Right lobe of liver (tissue), 4 donors: Measurements from ENCODE around the gene SCYL2.

Source experiments
- CTCF ChIP-seq, 4 donors: fragments of 200-600 bp in 3 of 4; fragments of 450-650 bp in 1 of 4; IDR thresholded peaks; one replicate each; pipeline versions ENCODE4 v1.5.1 to v1.8.0; 2016 to 2022; ENCODE audit warnings: antibody characterized with exemption in 4 of 4, mild to moderate bottlenecking in 2 of 4
- POLR2A ChIP-seq: fragments of 450-650 bp; IDR thresholded peaks from one replicate; pipeline ENCODE4 v1.6.1; 2017; ENCODE audit warnings: antibody characterized with exemption, mild to moderate bottlenecking
- donor health status: DM: no; HTN: no; CAD: no.
- donor health status: DM: no; HTN: no; CAD: no.
- donor health status: DM: no; HTN: yes; CAD: no.

GRCh38 chr12:100251917-100252316, 15.1 kb upstream of the SCYL2 start:
- no peak for TF ChIP-seq CTCF (IDR thresholded peaks at IDR 0.05)
- TF ChIP-seq POLR2A: no peak
